ENCODE measurements around the gene DEXI. TPM values are rescaled to one million over a fixed set of nuclear protein-coding genes. Genes with fewer than 3 reads are reported as not detected.

The DEXI gene
- total RNA-seq, 1 experiment from 2014 or later = 43.2 TPM

DNA sequence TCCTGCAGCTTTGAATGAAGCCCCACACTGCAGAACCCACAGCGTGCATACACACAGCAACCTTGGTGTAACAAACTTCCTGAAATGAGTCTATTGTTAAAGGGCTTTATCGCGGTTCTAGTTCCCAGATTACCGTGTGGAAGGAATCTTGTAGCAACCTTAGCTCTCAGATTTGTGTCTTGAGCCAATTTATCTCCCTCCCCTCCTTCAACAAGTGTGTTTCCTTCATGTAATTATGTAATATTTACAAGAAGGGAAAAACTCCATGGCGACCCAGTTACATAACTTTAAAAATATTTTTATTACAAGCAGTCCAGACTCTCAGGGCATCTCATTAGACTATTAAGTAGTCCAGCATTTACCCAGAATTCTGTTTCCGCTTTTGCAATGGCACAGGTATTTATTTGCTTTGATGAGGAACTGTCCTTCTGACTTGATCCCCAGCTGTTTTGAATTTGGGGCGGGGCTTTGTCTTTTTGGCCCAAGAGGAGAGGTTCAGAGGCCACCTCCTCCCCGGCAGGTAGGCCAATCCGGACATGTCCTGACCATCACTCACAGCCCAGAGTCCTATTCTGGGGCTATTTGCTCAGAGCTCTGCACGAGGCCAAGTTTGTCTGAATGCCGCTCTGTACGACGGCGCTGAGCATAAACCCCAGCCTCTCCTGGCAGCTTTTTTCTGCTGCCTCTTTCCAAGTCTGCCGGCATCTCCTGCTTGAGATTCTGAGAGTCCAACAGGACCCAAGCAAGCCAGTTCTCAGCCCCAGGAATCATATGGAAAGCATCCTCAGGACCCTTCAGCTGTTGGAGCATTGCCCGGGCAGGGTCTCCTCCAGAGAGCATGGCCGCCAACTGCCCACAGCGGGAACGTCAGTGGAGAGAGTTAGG, 37.7 kb upstream of the DEXI start:
- Histone ChIP-seq H3K4me3 (ENCODE audit: low read length) (no peak overlapping the region), H3K9me2 (replicated peaks; ENCODE audit: low read length) (no peaks in the 10 kb centered on the region), H3K79me2 (ENCODE audit: low read length) (no peaks in the 10 kb centered on the region), H3K27ac (ENCODE audit: low read length) (no peak overlapping the region), H3K4me2 (ENCODE audit: low read length) (no peak overlapping the region), H3K9ac (ENCODE audit: low read length) (no peak overlapping the region), H3K4me1 (ENCODE audit: insufficient read depth, low read length) (no peaks in the 10 kb centered on the region), H2AFZ (ENCODE audit: low read length) (no peak overlapping the region), H3F3A (ENCODE audit: low read length, unreplicated experiment) (no peaks in the 10 kb centered on the region), H3K36me3 (ENCODE audit: low read depth, low read length) (0 out of 2 replicates have a peak, but pooled peaks cover 3% of the 10 kb centered on the region), H4K20me1 (ENCODE audit: low read length) (no peaks in the 10 kb centered on the region), H3K27me3 (ENCODE audit: low read length) (no peaks in the 10 kb centered on the region), H3K9me3 (ENCODE audit: low read length) (no peaks in the 10 kb centered on the region)
- no peak for DNase-seq
- CTCF ChIA-PET = no interaction called here
- no peak for ATAC-seq
- intact Hi-C loops (cut with micrococcal nuclease) = no loop called here
- BruUV-seq (replicated peaks) = no TSS peak
- POLR2A ChIA-PET (ENCODE audit: unreplicated experiment) = interaction anchor here (0.5 kb wide), 1 partner anchor 8 kb away, joined by 4 read pairs; no protein-coding TSS in a partner anchor
- TF ChIP-seq EZH2 (IDR thresholded peaks at IDR 0.05; ENCODE audit: low read length, unreplicated experiment) (no peak), EZH2phosphoT487 (IDR thresholded peaks at IDR 0.05; ENCODE audit: borderline replicate concordance, low read length) (no peak)
- TF ChIP-seq, protein P1, sequence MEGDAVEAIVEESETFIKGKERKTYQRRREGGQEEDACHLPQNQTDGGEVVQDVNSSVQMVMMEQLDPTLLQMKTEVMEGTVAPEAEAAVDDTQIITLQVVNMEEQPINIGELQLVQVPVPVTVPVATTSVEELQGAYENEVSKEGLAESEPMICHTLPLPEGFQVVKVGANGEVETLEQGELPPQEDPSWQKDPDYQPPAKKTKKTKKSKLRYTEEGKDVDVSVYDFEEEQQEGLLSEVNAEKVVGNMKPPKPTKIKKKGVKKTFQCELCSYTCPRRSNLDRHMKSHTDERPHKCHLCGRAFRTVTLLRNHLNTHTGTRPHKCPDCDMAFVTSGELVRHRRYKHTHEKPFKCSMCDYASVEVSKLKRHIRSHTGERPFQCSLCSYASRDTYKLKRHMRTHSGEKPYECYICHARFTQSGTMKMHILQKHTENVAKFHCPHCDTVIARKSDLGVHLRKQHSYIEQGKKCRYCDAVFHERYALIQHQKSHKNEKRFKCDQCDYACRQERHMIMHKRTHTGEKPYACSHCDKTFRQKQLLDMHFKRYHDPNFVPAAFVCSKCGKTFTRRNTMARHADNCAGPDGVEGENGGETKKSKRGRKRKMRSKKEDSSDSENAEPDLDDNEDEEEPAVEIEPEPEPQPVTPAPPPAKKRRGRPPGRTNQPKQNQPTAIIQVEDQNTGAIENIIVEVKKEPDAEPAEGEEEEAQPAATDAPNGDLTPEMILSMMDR (conservative IDR thresholded peaks at IDR 0.05; ENCODE audit: low read depth, low read length) = no peak

DNA sequence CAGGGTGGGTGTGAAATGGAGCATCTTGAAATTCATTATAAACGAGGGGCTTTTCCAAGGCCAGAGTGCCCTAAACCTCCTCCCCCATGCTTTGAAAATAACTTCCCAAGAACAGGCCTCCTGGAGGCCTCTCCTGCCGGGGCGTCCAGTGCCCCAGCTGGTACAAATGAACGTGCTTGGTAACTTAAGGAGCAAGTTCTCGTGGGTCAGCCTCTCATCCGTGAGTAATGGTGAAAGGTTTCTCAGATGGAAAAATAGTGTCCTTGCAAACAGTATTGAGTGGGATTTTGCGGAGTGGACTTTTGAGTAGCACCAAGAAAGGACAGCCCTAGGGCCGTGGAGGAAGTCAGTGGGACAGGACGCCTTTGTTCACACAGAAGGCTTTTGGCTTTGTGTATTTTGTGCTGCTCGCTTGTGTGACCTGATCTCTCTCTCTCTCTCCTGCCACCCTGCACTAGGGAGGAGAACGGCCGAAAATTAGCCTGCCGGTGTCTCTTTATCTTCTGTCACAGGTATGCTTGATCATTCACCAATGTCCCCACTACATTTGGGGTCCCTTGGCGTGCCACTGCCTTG, 36.7 kb upstream of the DEXI start:
- Histone ChIP-seq H3K9me3 (ENCODE audit: low read length) (no peaks in the 10 kb centered on the region), H3K4me2 (ENCODE audit: low read length) (no peak overlapping the region), H3K9me2 (replicated peaks; ENCODE audit: low read length) (no peaks in the 10 kb centered on the region), H3K36me3 (ENCODE audit: low read depth, low read length) (0 out of 2 replicates have a peak, but pooled peaks cover 3% of the 10 kb centered on the region), H3F3A (ENCODE audit: low read length, unreplicated experiment) (no peaks in the 10 kb centered on the region), H3K27me3 (ENCODE audit: low read length) (no peaks in the 10 kb centered on the region), H3K79me2 (ENCODE audit: low read length) (no peaks in the 10 kb centered on the region), H3K4me3 (ENCODE audit: low read length) (no peak overlapping the region), H3K27ac (ENCODE audit: low read length) (no peak overlapping the region), H3K9ac (ENCODE audit: low read length) (no peak overlapping the region), H2AFZ (ENCODE audit: low read length) (no peak overlapping the region), H4K20me1 (ENCODE audit: low read length) (no peaks in the 10 kb centered on the region), H3K4me1 (ENCODE audit: insufficient read depth, low read length) (no peaks in the 10 kb centered on the region)
- no TSS peak for BruUV-seq (replicated peaks)
- intact Hi-C loops (cut with micrococcal nuclease) = no loop called here
- POLR2A ChIA-PET (ENCODE audit: unreplicated experiment) = no interaction called here
- ATAC-seq (no peak), DNase-seq (no peak)
- CTCF ChIA-PET = no interaction called here
- TF ChIP-seq EZH2 (IDR thresholded peaks at IDR 0.05; ENCODE audit: low read length, unreplicated experiment) (no peak), EZH2phosphoT487 (IDR thresholded peaks at IDR 0.05; ENCODE audit: borderline replicate concordance, low read length) (no peak)
- TF ChIP-seq, protein P1 (conservative IDR thresholded peaks at IDR 0.05; ENCODE audit: low read depth, low read length) = no peak

DNA sequence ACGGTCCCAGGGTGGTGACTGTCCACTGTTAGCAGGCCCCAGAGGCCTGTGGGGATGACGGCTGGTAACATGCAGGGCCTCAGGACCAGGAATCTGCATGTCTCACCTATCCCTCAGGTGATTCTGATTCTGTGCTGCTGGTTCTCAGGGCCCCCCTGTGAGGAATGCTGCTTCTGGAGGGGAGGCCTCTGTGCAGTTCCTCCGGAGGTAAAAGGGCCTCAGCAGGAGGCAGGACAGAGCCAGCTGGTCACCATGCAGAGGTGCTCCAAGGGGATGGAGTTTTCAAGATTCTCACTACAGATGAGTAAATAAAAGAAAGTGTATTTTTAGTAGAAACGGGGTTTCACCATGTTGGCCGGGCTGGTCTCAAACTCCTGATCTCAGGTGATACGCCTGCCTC, 35.9 kb upstream of the DEXI start:
- Histone ChIP-seq H3K9me2 (replicated peaks; ENCODE audit: low read length) (no peaks in the 10 kb centered on the region), H3F3A (ENCODE audit: low read length, unreplicated experiment) (no peaks in the 10 kb centered on the region), H3K36me3 (ENCODE audit: low read depth, low read length) (peaks cover 3% of the 10 kb centered on the region; the same call in 1 of the 2 replicates), H3K27me3 (ENCODE audit: low read length) (no peaks in the 10 kb centered on the region), H3K4me2 (ENCODE audit: low read length) (no peak overlapping the region), H3K9ac (ENCODE audit: low read length) (no peak overlapping the region), H2AFZ (ENCODE audit: low read length) (no peak overlapping the region), H4K20me1 (ENCODE audit: low read length) (no peaks in the 10 kb centered on the region), H3K79me2 (ENCODE audit: low read length) (no peaks in the 10 kb centered on the region), H3K4me3 (ENCODE audit: low read length) (no peak overlapping the region), H3K27ac (ENCODE audit: low read length) (no peak overlapping the region), H3K9me3 (ENCODE audit: low read length) (no peaks in the 10 kb centered on the region), H3K4me1 (ENCODE audit: insufficient read depth, low read length) (no peaks in the 10 kb centered on the region)
- CTCF ChIA-PET = no interaction called here
- BruUV-seq (replicated peaks) = no TSS peak
- DNase-seq (no peak), ATAC-seq (no peak)
- POLR2A ChIA-PET (ENCODE audit: unreplicated experiment) = no interaction called here
- intact Hi-C loops (cut with micrococcal nuclease) = no loop called here
- TF ChIP-seq EZH2phosphoT487 (IDR thresholded peaks at IDR 0.05; ENCODE audit: borderline replicate concordance, low read length) = no peak

All from PC-3 (cell line).